HepG2 (cell line): ENCODE results near the gene ACVRL1. TPM values are rescaled to one million over a fixed set of nuclear protein-coding genes. Genes with fewer than 3 reads are reported as not detected.

Source experiments
- ATAC-seq: fragments of 200-7000 bp; cut with Tn5 transposase; 3 replicates; pipeline ENCODE4 v1.9.1; 2020; ENCODE audit warnings: mild to moderate bottlenecking, moderate library complexity
- BruUV-seq: library from RNA; stranded (reverse); fragments of 400-500 nt; replicated peaks from 2 replicates; lab custom pipeline; 2021; lab: Mats Ljungman, UMichigan
- CTCF ChIA-PET: fragments of 300-600 bp; formaldehyde crosslinking; extraction: SDS; loops from one replicate; lab custom pipeline; 2021; ENCODE audit warnings: low total read pairs, inconsistent platforms, low intra/inter-chr PET ratio; lab: Yijun Ruan, JAX
- POLR2A ChIA-PET: fragments of 350-600 bp; sonication (Branson Sonifier 250); formaldehyde crosslinking; loops from one replicate; lab custom pipeline; 2020; ENCODE audit warnings: antibody characterized with exemption, inconsistent platforms; lab: Yijun Ruan, JAX
- DNase-seq: peaks from one replicate; pipeline ENCODE4 v3.0.0-alpha.2; 2015; ENCODE audit warnings: low spot score
- FAIRE-seq: peaks from 3 replicates; lab custom pipeline; 2011; peaks lifted over from hg19 to GRCh38; lab: Jason Lieb, UNC
- H2AFZ ChIP-seq: one replicate; pipeline ENCODE4 v1.6.1; 2011; ENCODE audit warnings: low read length, inconsistent platforms
- H3K27ac ChIP-seq: fragments of 300-600 bp; 3 replicates; pipeline ENCODE4 v1.8.0; 2011; ENCODE audit warnings: mixed run types, mild to moderate bottlenecking, mixed read lengths, low read length, inconsistent platforms; ENCODE audit not compliant: insufficient read depth; ENCODE audit errors: extremely low read length
- H3K27me3 ChIP-seq, 2 experiments: fragments of 200-600 bp in 1 of 2; 2 replicates in 1 of 2; 3 replicates in 1 of 2; pipeline versions ENCODE4 v1.6.0 to v1.8.0; 2011; ENCODE audit warnings: low read length in 2 of 2, mild to moderate bottlenecking in 2 of 2, moderate library complexity in 2 of 2, inconsistent platforms in 1 of 2; ENCODE audit not compliant: insufficient read depth in 2 of 2, control insufficient read depth in 1 of 2
- H3K36me3 ChIP-seq, 2 experiments: fragments of 200-600 bp in 1 of 2; replicated peaks in 1 of 2; 2 replicates in 1 of 2; 3 replicates in 1 of 2; pipeline versions ENCODE4 v1.5.1 to v1.8.0; 2011; ENCODE audit warnings: low read length in 2 of 2, inconsistent platforms in 1 of 2; ENCODE audit not compliant: insufficient read depth in 2 of 2, control insufficient read depth in 1 of 2
- H3K4me1 ChIP-seq: 2 replicates; pipeline ENCODE4 v1.5.1; 2012; ENCODE audit warnings: low read length, inconsistent platforms; ENCODE audit not compliant: insufficient read depth
- H3K4me2 ChIP-seq: 2 replicates; pipeline ENCODE4 v1.6.0; 2011; ENCODE audit warnings: low read depth, low read length, inconsistent platforms
- H3K4me3 ChIP-seq, 3 experiments: fragments of 200-600 bp in 1 of 3; sonication (generic), shearing (Covaris generic) in 1 of 3; replicated peaks in 1 of 3; 2 replicates each; pipeline ENCODE4 v1.5.1; 2011 to 2016; ENCODE audit warnings: low read length in 3 of 3, inconsistent platforms in 2 of 3, low read depth in 2 of 3, mild to moderate bottlenecking in 2 of 3, control low read depth in 1 of 3, mixed read lengths in 1 of 3; ENCODE audit not compliant: insufficient read depth in 1 of 3
- H3K79me2 ChIP-seq: one replicate; pipeline ENCODE4 v1.6.1; 2011; ENCODE audit warnings: low read length, inconsistent platforms; ENCODE audit not compliant: insufficient read depth
- H3K9ac ChIP-seq: 2 replicates; pipeline ENCODE4 v1.6.0; 2011; ENCODE audit warnings: mild to moderate bottlenecking, low read depth, low read length, inconsistent platforms; ENCODE audit not compliant: insufficient read depth
- H3K9me3 ChIP-seq: 2 replicates; pipeline ENCODE4 v1.5.1; 2012; ENCODE audit warnings: mild to moderate bottlenecking, low read length
- H4K20me1 ChIP-seq: 2 replicates; pipeline ENCODE4 v1.6.0; 2011; ENCODE audit warnings: inconsistent platforms, mild to moderate bottlenecking, low read length, moderate library complexity; ENCODE audit not compliant: insufficient read depth
- FOXO4 ChIP-seq: sonication (generic); formaldehyde crosslinking; conservative IDR thresholded peaks from 2 replicates; pipeline ENCODE4 v1.8.1; 2023; ENCODE audit warnings: missing genetic modification reagents
- FOXP1 ChIP-seq, 2 experiments: fragments of 450-650 bp in 1 of 2; IDR thresholded peaks; 2 replicates each; pipeline ENCODE4 v1.6.1; 2017 to 2018; ENCODE audit warnings: antibody characterized with exemption in 1 of 2
- GABPB1 ChIP-seq: IDR thresholded peaks from 2 replicates; pipeline ENCODE4 v1.6.1; 2016; ENCODE audit warnings: mild to moderate bottlenecking, missing genetic modification reagents, moderate library complexity, missing compliant biosample characterization
- KLF12 ChIP-seq: sonication (generic); formaldehyde crosslinking; IDR thresholded peaks from 2 replicates; pipeline ENCODE4 v1.4.0; 2020; ENCODE audit warnings: missing genetic modification reagents, borderline replicate concordance
- NAIF1 ChIP-seq: sonication (generic); formaldehyde crosslinking; IDR thresholded peaks from 2 replicates; pipeline ENCODE4 v1.5.0; 2020; ENCODE audit warnings: mild to moderate bottlenecking, missing genetic modification reagents, borderline replicate concordance
- NFIB ChIP-seq: sonication (generic); formaldehyde crosslinking; IDR thresholded peaks from 2 replicates; pipeline ENCODE4 v1.9.0; 2021; ENCODE audit warnings: missing genetic modification reagents, mild to moderate bottlenecking, borderline replicate concordance
- SCMH1 ChIP-seq: sonication (generic); formaldehyde crosslinking; IDR thresholded peaks from 2 replicates; pipeline ENCODE4 v1.9.0; 2021; ENCODE audit warnings: missing genetic modification reagents, mild to moderate bottlenecking, borderline replicate concordance
- ZNF790 ChIP-seq: sonication (generic); formaldehyde crosslinking; IDR thresholded peaks from 2 replicates; pipeline ENCODE4 v1.8.0; 2022; ENCODE audit warnings: missing genetic modification reagents, mild to moderate bottlenecking, borderline replicate concordance
- ZSCAN25 ChIP-seq: sonication (generic); formaldehyde crosslinking; IDR thresholded peaks from 2 replicates; pipeline ENCODE4 v1.8.0; 2022; ENCODE audit warnings: mild to moderate bottlenecking, missing genetic modification reagents
- WGBS: methylation state at CpG from one replicate; pipeline ENCODE4 v1.1.6; 2017; ENCODE audit warnings: low lambda C conversion rate; 5-methylcytosine and 5-hydroxymethylcytosine counted together
- in situ Hi-C: cut with HindIII; loops from 2 replicates; pipeline ENCODE4 v1.10.0; 2017; ENCODE audit warnings: low pct_unique_long_range_greater_than_20kb; ENCODE audit not compliant: extremely low pct_ligation_motif_present
- intact Hi-C: fragments of 100-400 bp; cut with micrococcal nuclease; formaldehyde crosslinking; loops from one replicate; pipeline ENCODE4 v1.10.0; 2022; ENCODE audit not compliant: unreplicated experiment
- polyA plus RNA-seq, 8 experiments: library from polyadenylated mRNA; depleted of rRNA in 3 of 8; stranded (reverse) in 7 of 8; unstranded in 1 of 8; fragments of >200 nt; fragmentation: Illumina TruSeq in 4 of 8; extraction: Trizol in 4 of 8; gene quantifications; 2 replicates each; pipeline versions ENCODE4 v1.2.1 to v1.2.3, GENCODE V29; 2011 to 2016; ENCODE audit warnings: low read depth in 4 of 8, missing spikeins in 1 of 8, mixed read lengths in 1 of 8; ENCODE audit not compliant: insufficient read depth in 1 of 8
- total RNA-seq, 5 experiments: library from RNA; depleted of rRNA; stranded (reverse); fragments of >200 nt; fragmentation: Illumina TruSeq; extraction: Trizol; gene quantifications; 2 replicates each; pipeline ENCODE4 v1.2.3, GENCODE V29; 2016; ENCODE audit warnings: low read depth in 1 of 5
- TF ChIP-seq, protein P1 (sequence below): sonication (generic); formaldehyde crosslinking; IDR thresholded peaks from 2 replicates; pipeline ENCODE4 v1.4.0; 2020; ENCODE audit warnings: low read depth, mild to moderate bottlenecking, missing genetic modification reagents
- TF ChIP-seq, protein P2 (sequence below): sonication (generic); formaldehyde crosslinking; IDR thresholded peaks from 2 replicates; pipeline ENCODE4; 2020; ENCODE audit warnings: missing genetic modification reagents, mild to moderate bottlenecking, borderline replicate concordance
- TF ChIP-seq, protein P3 (sequence below), 2 experiments: sonication (generic) in 1 of 2; formaldehyde crosslinking in 1 of 2; IDR thresholded peaks; 2 replicates each; pipeline versions ENCODE4 v1.6.1 to v1.9.0; 2014 to 2022; ENCODE audit warnings: antibody characterized with exemption in 1 of 2, borderline replicate concordance in 1 of 2, inconsistent platforms in 1 of 2, low read depth in 1 of 2, missing genetic modification reagents in 1 of 2

Gene ACVRL1
- total and polyA plus RNA-seq, 2 of the 13 experiments (the other 11 are each of a cell fraction or from before 2014, with no cell fraction given), result not detected

- 63% methylated on average over 11 of the region's 11 CpGs for WGBS
- no TSS peak for BruUV-seq
- intact Hi-C loops, result no loop called here
- Histone ChIP-seq H3K79me2 (no peaks in the 10 kb centered on the region), H3K36me3 (no peaks in the 10 kb centered on the region), H3K4me3 (no peak overlapping the region), H3K9me3 (no peaks in the 10 kb centered on the region), H3K27ac (no peak overlapping the region), H3K27me3 (peaks cover 0 to 32% of the 10 kb centered on the region in 2 experiments; a peak in 4 of 5 replicates), H3K9ac (no peak overlapping the region), H2AFZ (no peak overlapping the region), H3K4me1 (no peaks in the 10 kb centered on the region), H3K4me2 (no peak overlapping the region), H4K20me1 (no peaks in the 10 kb centered on the region)
- ChIA-PET POLR2A (no interaction called here), CTCF (no interaction called here)
- DNase-seq (no peak), FAIRE-seq (no peak), ATAC-seq (no peak)
- in situ Hi-C loops, result no loop called here
- no peak for TF ChIP-seq KLF12 (CRISPR knock-in tag)
- no peak for TF ChIP-seq SCMH1 (CRISPR knock-in tag)
- TF ChIP-seq FOXP1 (IDR thresholded peaks at IDR 0.05), result no peak
- no peak for TF ChIP-seq FOXP1 (CRISPR knock-in tag; IDR thresholded peaks at IDR 0.05)
- TF ChIP-seq NFIB, result no peak
- TF ChIP-seq ZSCAN25 (CRISPR knock-in tag), result no peak
- no peak for TF ChIP-seq GABPB1 (CRISPR knock-in tag)
- TF ChIP-seq, protein P1, sequence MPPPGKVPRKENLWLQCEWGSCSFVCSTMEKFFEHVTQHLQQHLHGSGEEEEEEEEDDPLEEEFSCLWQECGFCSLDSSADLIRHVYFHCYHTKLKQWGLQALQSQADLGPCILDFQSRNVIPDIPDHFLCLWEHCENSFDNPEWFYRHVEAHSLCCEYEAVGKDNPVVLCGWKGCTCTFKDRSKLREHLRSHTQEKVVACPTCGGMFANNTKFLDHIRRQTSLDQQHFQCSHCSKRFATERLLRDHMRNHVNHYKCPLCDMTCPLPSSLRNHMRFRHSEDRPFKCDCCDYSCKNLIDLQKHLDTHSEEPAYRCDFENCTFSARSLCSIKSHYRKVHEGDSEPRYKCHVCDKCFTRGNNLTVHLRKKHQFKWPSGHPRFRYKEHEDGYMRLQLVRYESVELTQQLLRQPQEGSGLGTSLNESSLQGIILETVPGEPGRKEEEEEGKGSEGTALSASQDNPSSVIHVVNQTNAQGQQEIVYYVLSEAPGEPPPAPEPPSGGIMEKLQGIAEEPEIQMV (CRISPR knock-in tag), result no peak
- TF ChIP-seq FOXO4 (CRISPR knock-in tag), result no peak
- TF ChIP-seq ZNF790 (CRISPR knock-in tag), result no peak
- TF ChIP-seq, protein P2, sequence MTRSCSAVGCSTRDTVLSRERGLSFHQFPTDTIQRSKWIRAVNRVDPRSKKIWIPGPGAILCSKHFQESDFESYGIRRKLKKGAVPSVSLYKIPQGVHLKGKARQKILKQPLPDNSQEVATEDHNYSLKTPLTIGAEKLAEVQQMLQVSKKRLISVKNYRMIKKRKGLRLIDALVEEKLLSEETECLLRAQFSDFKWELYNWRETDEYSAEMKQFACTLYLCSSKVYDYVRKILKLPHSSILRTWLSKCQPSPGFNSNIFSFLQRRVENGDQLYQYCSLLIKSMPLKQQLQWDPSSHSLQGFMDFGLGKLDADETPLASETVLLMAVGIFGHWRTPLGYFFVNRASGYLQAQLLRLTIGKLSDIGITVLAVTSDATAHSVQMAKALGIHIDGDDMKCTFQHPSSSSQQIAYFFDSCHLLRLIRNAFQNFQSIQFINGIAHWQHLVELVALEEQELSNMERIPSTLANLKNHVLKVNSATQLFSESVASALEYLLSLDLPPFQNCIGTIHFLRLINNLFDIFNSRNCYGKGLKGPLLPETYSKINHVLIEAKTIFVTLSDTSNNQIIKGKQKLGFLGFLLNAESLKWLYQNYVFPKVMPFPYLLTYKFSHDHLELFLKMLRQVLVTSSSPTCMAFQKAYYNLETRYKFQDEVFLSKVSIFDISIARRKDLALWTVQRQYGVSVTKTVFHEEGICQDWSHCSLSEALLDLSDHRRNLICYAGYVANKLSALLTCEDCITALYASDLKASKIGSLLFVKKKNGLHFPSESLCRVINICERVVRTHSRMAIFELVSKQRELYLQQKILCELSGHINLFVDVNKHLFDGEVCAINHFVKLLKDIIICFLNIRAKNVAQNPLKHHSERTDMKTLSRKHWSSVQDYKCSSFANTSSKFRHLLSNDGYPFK (CRISPR knock-in tag), result no peak
- TF ChIP-seq, protein P3, sequence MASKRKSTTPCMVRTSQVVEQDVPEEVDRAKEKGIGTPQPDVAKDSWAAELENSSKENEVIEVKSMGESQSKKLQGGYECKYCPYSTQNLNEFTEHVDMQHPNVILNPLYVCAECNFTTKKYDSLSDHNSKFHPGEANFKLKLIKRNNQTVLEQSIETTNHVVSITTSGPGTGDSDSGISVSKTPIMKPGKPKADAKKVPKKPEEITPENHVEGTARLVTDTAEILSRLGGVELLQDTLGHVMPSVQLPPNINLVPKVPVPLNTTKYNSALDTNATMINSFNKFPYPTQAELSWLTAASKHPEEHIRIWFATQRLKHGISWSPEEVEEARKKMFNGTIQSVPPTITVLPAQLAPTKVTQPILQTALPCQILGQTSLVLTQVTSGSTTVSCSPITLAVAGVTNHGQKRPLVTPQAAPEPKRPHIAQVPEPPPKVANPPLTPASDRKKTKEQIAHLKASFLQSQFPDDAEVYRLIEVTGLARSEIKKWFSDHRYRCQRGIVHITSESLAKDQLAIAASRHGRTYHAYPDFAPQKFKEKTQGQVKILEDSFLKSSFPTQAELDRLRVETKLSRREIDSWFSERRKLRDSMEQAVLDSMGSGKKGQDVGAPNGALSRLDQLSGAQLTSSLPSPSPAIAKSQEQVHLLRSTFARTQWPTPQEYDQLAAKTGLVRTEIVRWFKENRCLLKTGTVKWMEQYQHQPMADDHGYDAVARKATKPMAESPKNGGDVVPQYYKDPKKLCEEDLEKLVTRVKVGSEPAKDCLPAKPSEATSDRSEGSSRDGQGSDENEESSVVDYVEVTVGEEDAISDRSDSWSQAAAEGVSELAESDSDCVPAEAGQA (IDR thresholded peaks at IDR 0.05; ENCODE audit: low read depth), result no peak
- TF ChIP-seq, protein P3 (CRISPR knock-in tag; IDR thresholded peaks at IDR 0.05; ENCODE audit: borderline replicate concordance), result no peak
- no peak for TF ChIP-seq NAIF1 (CRISPR knock-in tag)
Observed at GRCh38 chr12:51901881-51902280, 5.4 kb upstream of the ACVRL1 start.
